ENCODE results near the gene GRK4.

- TF ChIP-seq CTCF (IDR thresholded peaks at IDR 0.05) (no peak), POLR2A (IDR thresholded peaks at IDR 0.05) (no peak)
These were observed 78.9 kb downstream of the GRK4 start for GRCh38 chr4:3042226-3042625.
